Smooth muscle cell (in vitro differentiated cells): Measurements from ENCODE around the gene A2ML1. TPM values are rescaled to one million over a fixed set of nuclear protein-coding genes. Genes with fewer than 3 reads are reported as not detected.

Source experiments
- DNase-seq: peaks from one replicate; lab custom pipeline; 2025; ENCODE audit not compliant: unreplicated experiment; lab: John Stamatoyannopoulos, UW
- H2AFZ ChIP-seq: fragments of 200-600 bp; sonication (generic); 2 replicates; pipeline ENCODE4 v1.6.0; 2016; ENCODE audit warnings: antibody characterized with exemption, low read depth, mild to moderate bottlenecking
- H3F3A ChIP-seq: fragments of 200-600 bp; sonication (generic); 2 replicates; pipeline ENCODE4 v1.6.0; 2017; ENCODE audit warnings: antibody characterized with exemption, low read depth
- H3K27ac ChIP-seq: fragments of 200-600 bp; sonication (generic); 2 replicates; pipeline ENCODE4 v1.5.1; 2016; ENCODE audit warnings: low read depth, mild to moderate bottlenecking
- H3K27me3 ChIP-seq: fragments of 200-600 bp; sonication (generic); 2 replicates; pipeline ENCODE4 v1.6.1; 2016; ENCODE audit warnings: low read depth, mild to moderate bottlenecking
- H3K36me3 ChIP-seq: fragments of 200-600 bp; sonication (generic); 2 replicates; pipeline ENCODE4 v1.5.1; 2016; ENCODE audit warnings: low read depth
- H3K4me1 ChIP-seq: fragments of 200-600 bp; sonication (generic); 2 replicates; pipeline ENCODE4 v1.5.1; 2016; ENCODE audit warnings: low read depth
- H3K4me2 ChIP-seq: fragments of 200-600 bp; sonication (generic); 2 replicates; pipeline ENCODE4 v1.6.0; 2016; ENCODE audit warnings: mild to moderate bottlenecking
- H3K4me3 ChIP-seq: fragments of 200-600 bp; sonication (generic); 2 replicates; pipeline ENCODE4 v1.5.1; 2016; ENCODE audit warnings: mild to moderate bottlenecking
- H3K79me2 ChIP-seq: fragments of 200-600 bp; sonication (generic); 2 replicates; pipeline ENCODE4 v1.6.0; 2016; ENCODE audit warnings: low read depth, mild to moderate bottlenecking
- H3K9ac ChIP-seq: fragments of 200-600 bp; sonication (generic); 2 replicates; pipeline ENCODE4 v1.6.0; 2016; ENCODE audit warnings: low read depth
- H3K9me3 ChIP-seq: fragments of 200-600 bp; sonication (generic); replicated peaks from 2 replicates; pipeline ENCODE4 v1.5.1; 2016; ENCODE audit warnings: low read depth
- H4K20me1 ChIP-seq: fragments of 200-600 bp; sonication (generic); 2 replicates; pipeline ENCODE4 v1.6.0; 2016; ENCODE audit warnings: low read depth
- CTCF ChIP-seq: fragments of 200-600 bp; sonication (generic); IDR thresholded peaks from 2 replicates; pipeline ENCODE4 v1.5.1; 2017; ENCODE audit warnings: borderline replicate concordance, mild to moderate bottlenecking, antibody characterized with exemption; ENCODE audit not compliant: insufficient read depth, poor library complexity, severe bottlenecking
- WGBS: methylation state at CpG from one replicate; pipeline ENCODE4 v1.1.7; 2016; ENCODE audit warnings: low lambda C conversion rate; 5-methylcytosine and 5-hydroxymethylcytosine counted together
- polyA plus RNA-seq: library from polyadenylated mRNA; unstranded; fragments of >200 nt; fragmentation: Nextera tagmentation; extraction: Ambion mirVana; gene quantifications from 2 replicates; pipeline ENCODE4 v1.2.1, GENCODE V29; 2016
- total RNA-seq: library from RNA; depleted of rRNA; stranded (reverse); fragments of >200 nt; gene quantifications from 2 replicates; pipeline ENCODE4 v1.2.3, GENCODE V29; 2014

The A2ML1 gene
- total RNA-seq (10.0 and 12.5 TPM in 2 replicates), polyA plus RNA-seq (1.5 and 2.4 TPM in 2 replicates)

GRCh38 chr12:8822298-8822697, at the start of gene A2ML1:
A2ML1 (plus strand) TSS chr12:8822621; CDS start chr12:8822652, 31 bp downstream.
- no peak for DNase-seq
- WGBS = 88% methylated on average over 3 of the region's 3 CpGs
- Histone ChIP-seq H2AFZ (peak within 1 kb of the TSS; percentile 10), H3K9ac (no peak within 1 kb of the TSS), H3K4me3 (no peak within 1 kb of the TSS), H3K27me3 (no peaks in the 10 kb centered on the region), H3K4me1 (peaks cover 6% of the 10 kb centered on the region), H3K36me3 (no peaks in the 10 kb centered on the region), H3K9me3 (no peaks in the 10 kb centered on the region), H3K79me2 (no peaks in the 10 kb centered on the region), H3K4me2 (peak within 1 kb of the TSS; percentile 64), H4K20me1 (no peaks in the 10 kb centered on the region), H3K27ac (peak within 1 kb of the TSS; percentile 62), H3F3A (no peaks in the 10 kb centered on the region)
- TF ChIP-seq CTCF = no peak

GRCh38 chr12:8773461-8773860, 49.0 kb upstream of the A2ML1 start:
- WGBS = 77% methylated on average over 10 of the region's 10 CpGs
- H3K27ac ChIP-seq = no peak overlapping the region
- no peaks in the 10 kb centered on the region for H3K27me3 ChIP-seq
- no peak overlapping the region for H3K9ac ChIP-seq
- peaks cover 35% of the 10 kb centered on the region for H4K20me1 ChIP-seq
- no peaks in the 10 kb centered on the region for H3K9me3 ChIP-seq
- peaks cover 8% of the 10 kb centered on the region for H3K79me2 ChIP-seq
- no peak overlapping the region for H2AFZ ChIP-seq
- no peak for TF ChIP-seq CTCF
- peaks cover 5% of the 10 kb centered on the region for H3K36me3 ChIP-seq
- no peaks in the 10 kb centered on the region for H3F3A ChIP-seq
- no peak overlapping the region for H3K4me3 ChIP-seq
- no peak for DNase-seq
- peaks cover 10% of the 10 kb centered on the region for H3K4me1 ChIP-seq
- no peak overlapping the region for H3K4me2 ChIP-seq

GRCh38 chr12:8779281-8779680, 43.1 kb upstream of the A2ML1 start:
- DNase-seq = no peak
- no peak overlapping the region for H3K4me2 ChIP-seq
- no peak overlapping the region for H2AFZ ChIP-seq
- H4K20me1 ChIP-seq = no peaks in the 10 kb centered on the region
- H3K36me3 ChIP-seq = peaks cover 5% of the 10 kb centered on the region
- TF ChIP-seq CTCF = no peak
- H3K9ac ChIP-seq = no peak overlapping the region
- 93% methylated on average over 4 of the region's 4 CpGs for WGBS
- H3F3A ChIP-seq = no peaks in the 10 kb centered on the region
- H3K79me2 ChIP-seq = peaks cover 4% of the 10 kb centered on the region
- no peak overlapping the region for H3K27ac ChIP-seq
- no peaks in the 10 kb centered on the region for H3K27me3 ChIP-seq
- H3K9me3 ChIP-seq = no peaks in the 10 kb centered on the region
- H3K4me1 ChIP-seq = peaks cover 5% of the 10 kb centered on the region
- no peak overlapping the region for H3K4me3 ChIP-seq

- Histone ChIP-seq H3K4me3 (no peak overlapping the region), H3K36me3 (peaks cover 1% of the 10 kb centered on the region), H2AFZ (no peak overlapping the region), H3K9me3 (no peaks in the 10 kb centered on the region), H3K9ac (no peak overlapping the region), H3K4me2 (no peak overlapping the region), H3K4me1 (peaks cover 5% of the 10 kb centered on the region), H4K20me1 (no peaks in the 10 kb centered on the region), H3K27ac (no peak overlapping the region), H3F3A (no peaks in the 10 kb centered on the region), H3K27me3 (no peaks in the 10 kb centered on the region), H3K79me2 (peaks cover 4% of the 10 kb centered on the region)
- no peak for DNase-seq
- no peak for TF ChIP-seq CTCF
- WGBS = 97% methylated on average over 2 of the region's 2 CpGs
These were observed 42.6 kb upstream of the A2ML1 start for GRCh38 chr12:8779862-8780261.
